ENCODE measurements around the gene KRT26. TPM values are rescaled to one million over a fixed set of nuclear protein-coding genes. Genes with fewer than 3 reads are reported as not detected.

The KRT26 gene
- total RNA-seq = not detected in 2 replicates

DNA sequence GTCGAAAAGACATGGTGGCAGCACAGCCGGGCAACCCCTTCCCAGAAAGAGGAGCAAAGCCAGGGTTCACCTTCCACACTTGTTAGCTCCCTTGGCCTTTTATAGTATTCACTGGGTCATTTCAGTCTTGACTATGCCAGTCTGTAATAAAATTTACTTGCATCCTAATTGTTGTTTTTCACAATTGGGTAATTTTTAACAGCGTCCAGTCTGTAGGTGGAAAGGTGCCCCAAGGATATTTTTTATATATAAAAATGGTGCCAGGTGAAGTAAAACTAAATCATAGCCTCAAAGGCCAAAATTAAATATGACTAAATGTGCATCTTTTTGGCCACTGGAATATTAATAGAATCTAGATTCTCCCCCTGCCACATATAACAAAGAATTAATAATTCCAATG, at the start of gene KRT26:
Gene KRT26 (minus strand): TSS at position 101 of the 400 bp plus-strand sequence. CDS start 88 bp downstream, at position 13.

DNA sequence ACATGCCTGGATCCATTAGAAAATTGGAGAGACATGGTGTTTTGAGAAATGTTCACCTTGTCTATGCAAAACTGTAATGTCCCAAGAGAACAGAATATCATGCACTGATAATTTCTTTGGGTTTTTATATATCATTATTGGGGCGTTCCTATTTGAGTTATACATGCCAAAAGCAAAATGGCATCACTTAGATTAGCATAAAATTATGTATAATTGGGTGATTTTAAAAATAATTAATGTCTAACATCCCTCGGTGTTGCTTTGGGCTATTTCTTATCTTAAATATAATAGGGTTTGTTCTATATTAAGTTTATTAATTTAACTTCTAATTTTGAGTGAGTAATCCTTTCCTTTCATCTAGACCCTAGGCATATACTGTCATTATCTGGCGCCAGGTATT, 27.9 kb upstream of the KRT26 start, which contains the start of gene KRT28:
Gene KRT28 (minus strand): TSS at position 101 of the 400 bp plus-strand sequence. CDS start 66 bp downstream, at position 35.

DNA sequence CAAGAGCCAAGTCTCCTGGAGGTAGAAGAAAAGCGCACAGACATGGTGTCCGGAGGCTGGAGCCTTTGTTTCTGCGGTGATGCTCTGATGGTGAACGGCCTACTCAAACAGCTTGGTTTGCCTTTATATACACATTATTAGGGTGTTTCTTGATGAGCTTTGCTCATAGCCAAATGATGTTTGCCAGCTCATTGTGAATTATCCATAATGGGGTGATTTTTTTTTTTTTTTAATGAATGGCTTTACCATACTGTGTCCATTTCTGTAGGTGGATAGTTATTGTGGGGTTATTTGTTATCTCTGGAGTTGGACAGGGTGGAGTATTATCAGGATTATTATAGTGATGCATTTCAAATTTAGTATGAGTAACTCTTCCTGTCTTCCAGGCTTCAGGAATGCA, 10.4 kb upstream of the KRT26 start, which contains the start of gene KRT27:
Gene KRT27 (minus strand): TSS at position 101 of the 400 bp plus-strand sequence. CDS start 57 bp downstream, at position 44.

GRCh38 chr17:40755231-40755630, 16.8 kb downstream of the KRT26 start, which contains the start of gene KRT25:
TSS of gene KRT25 (minus strand) at chr17:40755331. CDS start at chr17:40755271, 60 bp downstream.

Other genes with a start within 250 kb of the KRT26 start
- gene CCR7, start 206.7 kb downstream of the KRT26 start, total RNA-seq = not detected in 2 replicates
- 85.4 and 86.6 TPM in 2 replicates for gene SMARCE1, start 124.4 kb downstream of the KRT26 start, total RNA-seq
- not detected in 2 replicates for gene KRT222, start 107.0 kb downstream of the KRT26 start, total RNA-seq
- not detected in 2 replicates for gene KRT24, start 68.4 kb downstream of the KRT26 start, total RNA-seq
- gene KRT25, start 16.9 kb downstream of the KRT26 start, total RNA-seq = not detected in 2 replicates
- gene KRT27, start 10.3 kb upstream of the KRT26 start, total RNA-seq = not detected in 2 replicates
- not detected in 2 replicates for gene KRT28, start 27.8 kb upstream of the KRT26 start, total RNA-seq
- 21.9 and 23.3 TPM in 2 replicates for gene KRT10, start 50.4 kb upstream of the KRT26 start, total RNA-seq
- not detected in 2 replicates for gene KRT12, start 95.0 kb upstream of the KRT26 start, total RNA-seq
- not detected in 2 replicates for gene KRT20, start 113.0 kb upstream of the KRT26 start, total RNA-seq
- not detected in 2 replicates for gene KRT23, start 165.4 kb upstream of the KRT26 start, total RNA-seq
- not detected in 2 replicates for gene KRT39, start 194.7 kb upstream of the KRT26 start, total RNA-seq
- gene KRT40, start 212.1 kb upstream of the KRT26 start, total RNA-seq = not detected in 2 replicates
- not detected in 2 replicates for gene KRTAP3-3, start 222.0 kb upstream of the KRT26 start, total RNA-seq
- not detected in 2 replicates for gene KRTAP3-2, start 227.7 kb upstream of the KRT26 start, total RNA-seq
- not detected in 2 replicates for gene KRTAP3-1, start 236.9 kb upstream of the KRT26 start, total RNA-seq

All from mammary microvascular endothelial cell (primary cell).